Heart left ventricle (tissue), 13 donors: ENCODE data around the gene ZEB2.

Experiments used
- POLR2A ChIP-seq, 2 donors: fragments of 450-650 bp; IDR thresholded peaks; one replicate each; pipeline ENCODE4 v1.6.1; 2017; ENCODE audit warnings: antibody characterized with exemption in 2 of 2, mild to moderate bottlenecking in 2 of 2, moderate library complexity in 2 of 2
- TF ChIP-seq, protein P1 (sequence below), 12 donors: fragments of 200-600 bp; sonication (generic) in 4 of 12; IDR thresholded peaks; one replicate each; pipeline versions ENCODE4 v1.5.0 to v1.8.0; 2018 to 2022; ENCODE audit warnings: antibody characterized with exemption in 12 of 12, mild to moderate bottlenecking in 5 of 12
- donor health status: ischemic (EF 13 %, LVEDD 7.1; RV severe dilation, severe dysfunction).
- donor health status: DM: no; HTN: yes; CAD: no.
- donor health status: DM: no; HTN: no; CAD: no.
- donor health status: ischemic (EF 25% LVEDD 6.9; RV normal size, moderate dysfunction).
- donor health status: ischemic (EF 25% LVEDD 5.7; RV mildly dilated, moderate dysfunction).
- donor health status: ischemic (EF 35%, LVEDD 5.7; RV mildly dilated, moderate dysfunction).
- donor health status: nonischemic (EF 11% LVEDD 7.7; RV severe dilation, severe dysfunction).
- donor health status: DM: yes; HTN: yes; CAD: no.
- donor health status: PGD.
- donor health status: ischemic (EF 29% LVEDD 5.4; RV normal size, mild dysfunction).
- donor health status: nonischemic (EF 23%, LVEDD 6.1; RV moderate dilation, normal function).

DNA sequence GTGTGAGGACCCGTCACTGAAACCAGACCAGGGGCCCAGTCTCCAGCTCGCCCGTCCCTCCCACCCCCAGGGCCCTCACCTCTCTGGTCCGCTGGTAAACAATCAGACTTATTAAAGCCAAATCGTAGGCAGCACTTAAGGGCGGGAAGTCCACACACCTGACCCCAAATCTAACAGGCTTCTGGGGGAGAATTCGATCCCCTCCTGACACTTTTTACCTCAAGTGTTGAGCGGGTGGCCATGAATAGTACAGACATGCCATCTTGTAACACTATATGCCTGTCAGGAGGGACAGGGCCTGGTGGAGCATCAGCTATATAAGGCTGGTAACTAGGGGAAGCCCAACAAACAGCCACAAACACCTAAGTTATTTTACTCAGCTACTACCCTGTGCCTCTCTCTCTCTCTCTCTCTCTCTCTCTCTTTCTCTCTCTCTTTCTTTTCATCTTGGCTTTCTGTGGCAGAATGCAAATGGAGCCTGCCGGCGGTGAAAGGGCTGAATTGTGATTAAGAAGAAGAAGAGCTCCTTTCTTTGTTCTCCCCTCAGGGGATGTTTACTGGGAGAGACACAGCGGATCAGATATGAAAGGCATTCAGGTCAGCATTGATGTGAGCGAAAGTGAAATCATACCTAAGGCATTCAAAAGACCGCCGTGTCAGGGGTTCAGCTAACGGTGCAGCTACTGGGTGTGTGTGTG lies 9.5 kb downstream of the ZEB2 start:
- TF ChIP-seq, protein P1, sequence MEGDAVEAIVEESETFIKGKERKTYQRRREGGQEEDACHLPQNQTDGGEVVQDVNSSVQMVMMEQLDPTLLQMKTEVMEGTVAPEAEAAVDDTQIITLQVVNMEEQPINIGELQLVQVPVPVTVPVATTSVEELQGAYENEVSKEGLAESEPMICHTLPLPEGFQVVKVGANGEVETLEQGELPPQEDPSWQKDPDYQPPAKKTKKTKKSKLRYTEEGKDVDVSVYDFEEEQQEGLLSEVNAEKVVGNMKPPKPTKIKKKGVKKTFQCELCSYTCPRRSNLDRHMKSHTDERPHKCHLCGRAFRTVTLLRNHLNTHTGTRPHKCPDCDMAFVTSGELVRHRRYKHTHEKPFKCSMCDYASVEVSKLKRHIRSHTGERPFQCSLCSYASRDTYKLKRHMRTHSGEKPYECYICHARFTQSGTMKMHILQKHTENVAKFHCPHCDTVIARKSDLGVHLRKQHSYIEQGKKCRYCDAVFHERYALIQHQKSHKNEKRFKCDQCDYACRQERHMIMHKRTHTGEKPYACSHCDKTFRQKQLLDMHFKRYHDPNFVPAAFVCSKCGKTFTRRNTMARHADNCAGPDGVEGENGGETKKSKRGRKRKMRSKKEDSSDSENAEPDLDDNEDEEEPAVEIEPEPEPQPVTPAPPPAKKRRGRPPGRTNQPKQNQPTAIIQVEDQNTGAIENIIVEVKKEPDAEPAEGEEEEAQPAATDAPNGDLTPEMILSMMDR (IDR thresholded peaks at IDR 0.05): no peak
- TF ChIP-seq POLR2A (IDR thresholded peaks at IDR 0.05): peak in 1 of 2 donors; percentile 15
